ENCODE measurements around the gene ATP5F1D.

ATP5F1D gene

DNA sequence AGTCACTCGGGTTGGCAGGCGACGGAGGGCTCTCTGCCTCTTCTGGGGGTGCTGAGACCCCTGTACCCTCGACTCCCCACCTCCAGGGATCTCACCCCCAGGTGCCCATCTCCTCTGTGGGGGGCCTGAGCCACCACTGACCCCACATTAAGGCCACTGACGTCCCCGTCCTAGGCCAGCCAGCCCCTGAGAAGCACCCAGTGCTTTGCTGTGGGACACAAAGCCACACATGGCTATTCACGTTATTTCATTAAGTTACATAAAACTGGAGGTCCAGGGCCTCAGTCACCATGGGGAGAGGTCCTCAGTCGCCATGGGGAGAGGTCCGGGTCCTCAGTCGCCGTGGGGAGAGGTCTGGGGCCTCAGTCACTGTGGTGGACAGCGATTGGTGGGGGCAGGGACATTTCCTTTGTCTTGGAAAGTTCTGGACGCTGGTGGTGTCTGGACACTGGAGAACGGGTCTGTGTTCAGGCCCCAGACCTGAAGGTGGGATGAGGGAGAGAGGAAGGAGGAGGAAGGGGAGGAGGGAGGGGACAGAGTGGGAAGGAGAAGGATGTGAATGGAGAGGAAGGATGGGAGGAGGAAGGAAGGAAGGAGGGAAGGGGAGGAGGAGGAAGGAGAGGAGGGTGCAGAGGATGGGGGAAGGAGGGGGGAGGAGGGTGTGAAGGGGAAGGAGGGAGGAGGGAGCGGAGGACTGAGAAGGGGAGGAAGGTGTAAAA lies 40.2 kb downstream of the ATP5F1D start:
- Histone ChIP-seq H3K4me3 (ENCODE audit: low read depth, low read length) (no peak overlapping the region), H3K27ac (ENCODE audit: low read depth, low read length) (no peak overlapping the region), H3K4me1 (ENCODE audit: control insufficient read depth, insufficient read depth, low read length, unreplicated experiment) (peaks cover under 1% of the 10 kb centered on the region), H3K79me2 (ENCODE audit: control insufficient read depth, insufficient read depth, low read length, unreplicated experiment) (peaks cover 2% of the 10 kb centered on the region), H3K27me3 (ENCODE audit: insufficient read depth, low read length) (peaks cover 22% of the 10 kb centered on the region), H2AFZ (ENCODE audit: low read length, unreplicated experiment) (no peak overlapping the region), H3K36me3 (ENCODE audit: insufficient read depth, low read length) (no peaks in the 10 kb centered on the region)

DNA sequence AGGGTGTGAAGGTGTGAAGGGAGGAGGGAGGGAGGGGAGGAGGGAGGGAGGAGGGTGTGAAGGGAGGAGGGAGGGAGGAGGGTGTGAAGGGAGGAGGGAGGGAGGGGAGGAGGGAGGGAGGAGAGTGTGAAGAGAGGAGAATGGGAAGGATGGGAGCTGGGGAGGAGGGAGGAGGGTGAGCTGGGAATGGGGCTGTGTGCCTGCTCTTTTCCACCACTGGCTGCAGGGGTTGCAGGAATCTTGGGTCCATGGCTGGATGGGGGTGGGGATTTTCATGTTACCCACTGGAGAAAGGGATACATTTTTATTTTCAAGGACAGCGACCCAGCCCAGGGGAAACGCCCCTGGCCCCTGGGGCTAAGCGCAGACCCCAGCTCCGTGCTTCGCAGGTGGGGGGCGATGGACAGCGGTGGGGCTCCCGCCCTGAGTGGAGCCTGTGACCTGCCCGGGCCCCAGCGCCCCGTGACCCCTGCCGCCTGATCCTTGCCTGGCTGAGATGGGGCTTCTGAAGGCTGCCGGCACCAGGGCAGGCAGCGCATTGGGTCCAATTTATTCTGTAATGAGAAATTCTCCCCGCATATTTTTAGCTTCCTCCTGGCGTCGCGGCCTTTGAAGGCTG lies 41.1 kb downstream of the ATP5F1D start:
- peaks cover 32% of the 10 kb centered on the region for H3K27me3 ChIP-seq (ENCODE audit: insufficient read depth, low read length)
- H3K79me2 ChIP-seq (ENCODE audit: control insufficient read depth, insufficient read depth, low read length, unreplicated experiment): no peaks in the 10 kb centered on the region
- no peaks in the 10 kb centered on the region for H3K4me1 ChIP-seq (ENCODE audit: control insufficient read depth, insufficient read depth, low read length, unreplicated experiment)
- H2AFZ ChIP-seq (ENCODE audit: low read length, unreplicated experiment): no peak overlapping the region
- H3K36me3 ChIP-seq (ENCODE audit: insufficient read depth, low read length): no peaks in the 10 kb centered on the region
- no peak overlapping the region for H3K27ac ChIP-seq (ENCODE audit: low read depth, low read length)
- no peak overlapping the region for H3K4me3 ChIP-seq (ENCODE audit: low read depth, low read length)

DNA sequence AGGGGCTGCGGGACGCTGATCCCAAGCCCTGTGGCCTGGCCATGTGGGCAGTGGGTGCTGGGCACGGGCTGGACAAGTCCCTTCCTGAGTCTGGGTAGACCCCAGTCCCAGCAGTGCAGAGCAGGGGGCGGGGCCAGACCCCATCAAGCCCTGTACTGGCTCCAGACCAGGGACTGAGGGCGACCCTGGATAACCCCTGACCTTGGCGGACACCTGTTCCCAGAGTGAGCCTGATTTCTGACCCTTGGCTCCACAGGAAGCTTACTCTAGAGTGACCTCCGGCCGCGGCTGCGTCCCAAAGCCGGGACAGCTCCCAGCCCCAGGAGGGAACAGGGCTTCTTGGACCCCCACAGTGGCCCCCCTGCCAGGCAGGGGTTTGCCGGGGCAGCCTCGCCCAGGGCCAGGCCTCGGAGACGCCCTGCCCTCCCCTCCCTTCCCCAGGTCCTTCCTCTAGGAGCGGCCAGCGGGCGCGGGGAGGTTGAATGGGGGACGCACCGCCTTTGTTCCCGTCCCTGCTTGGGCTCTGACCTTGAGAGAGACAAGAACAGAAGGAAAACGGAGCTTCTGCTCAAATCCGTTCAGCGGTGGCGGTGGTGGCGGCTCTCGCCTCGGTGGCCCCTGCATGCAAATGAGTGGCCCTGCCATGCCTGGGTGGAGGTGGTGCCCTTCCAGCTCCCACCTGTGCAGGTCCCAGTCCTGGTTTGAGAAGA lies 41.8 kb downstream of the ATP5F1D start:
- H2AFZ ChIP-seq (ENCODE audit: low read length, unreplicated experiment): no peak overlapping the region
- H3K4me3 ChIP-seq (ENCODE audit: low read depth, low read length): no peak overlapping the region
- H3K79me2 ChIP-seq (ENCODE audit: control insufficient read depth, insufficient read depth, low read length, unreplicated experiment): no peaks in the 10 kb centered on the region
- H3K36me3 ChIP-seq (ENCODE audit: insufficient read depth, low read length): no peaks in the 10 kb centered on the region
- H3K27ac ChIP-seq (ENCODE audit: low read depth, low read length): no peak overlapping the region
- H3K27me3 ChIP-seq (ENCODE audit: insufficient read depth, low read length): peaks cover 38% of the 10 kb centered on the region
- H3K4me1 ChIP-seq (ENCODE audit: control insufficient read depth, insufficient read depth, low read length, unreplicated experiment): no peaks in the 10 kb centered on the region

DNA sequence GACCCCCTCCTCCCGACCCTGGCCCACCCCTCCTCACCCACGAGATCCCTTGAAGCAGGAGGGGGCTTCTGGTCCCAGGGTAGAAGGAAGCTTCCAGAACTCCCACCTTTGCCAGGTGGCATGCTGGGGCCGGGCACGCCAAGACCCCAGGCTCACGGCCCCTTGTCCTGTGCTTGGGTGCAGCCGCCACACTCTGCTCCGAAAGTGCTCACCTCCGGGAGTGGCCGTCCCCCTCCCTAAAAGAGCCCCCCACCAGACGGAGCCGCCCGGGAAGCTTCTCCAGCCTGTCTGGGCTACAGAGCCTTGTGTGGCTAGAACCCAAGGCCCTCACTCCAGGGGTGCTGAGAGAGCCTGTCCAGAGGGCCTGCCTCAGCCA lies 42.4 kb downstream of the ATP5F1D start:
- no peaks in the 10 kb centered on the region for H3K79me2 ChIP-seq (ENCODE audit: control insufficient read depth, insufficient read depth, low read length, unreplicated experiment)
- H3K36me3 ChIP-seq (ENCODE audit: insufficient read depth, low read length): no peaks in the 10 kb centered on the region
- H3K27ac ChIP-seq (ENCODE audit: low read depth, low read length): no peak overlapping the region
- no peak overlapping the region for H3K4me3 ChIP-seq (ENCODE audit: low read depth, low read length)
- H3K27me3 ChIP-seq (ENCODE audit: insufficient read depth, low read length): peaks cover 38% of the 10 kb centered on the region
- H3K4me1 ChIP-seq (ENCODE audit: control insufficient read depth, insufficient read depth, low read length, unreplicated experiment): no peaks in the 10 kb centered on the region
- no peak overlapping the region for H2AFZ ChIP-seq (ENCODE audit: low read length, unreplicated experiment)

DNA sequence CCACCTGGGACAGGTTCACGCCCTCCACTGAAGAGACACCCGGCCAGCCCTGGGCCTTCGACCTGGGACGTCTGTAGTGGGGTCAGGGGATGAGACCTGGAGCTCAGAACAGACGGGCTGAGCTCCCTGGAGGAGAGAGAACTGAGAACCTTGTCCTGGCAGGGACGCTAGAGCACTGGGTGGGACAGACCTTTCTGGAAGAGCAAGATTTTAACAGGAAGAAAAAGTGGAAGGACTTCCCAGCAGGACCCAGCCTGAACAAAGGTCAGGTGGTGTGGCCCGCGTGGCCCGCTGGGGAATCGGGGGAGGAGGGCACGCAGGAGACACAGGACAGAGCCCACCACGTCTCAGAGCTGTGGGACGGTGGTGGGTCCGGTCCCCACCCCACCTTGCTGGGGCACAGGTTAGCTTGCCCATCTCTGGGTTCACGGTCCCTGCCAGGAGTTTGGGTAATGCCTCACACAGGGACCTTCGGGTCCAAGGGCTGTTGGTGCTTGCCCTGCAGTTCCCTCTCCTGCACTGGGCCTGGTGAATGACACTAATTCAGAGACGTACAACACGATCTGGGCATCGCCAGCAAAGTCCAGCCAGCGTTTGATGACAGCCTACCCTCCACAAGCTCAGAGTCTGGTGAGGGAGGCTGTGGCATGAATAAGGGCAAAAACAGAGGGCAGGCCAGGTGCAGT lies 42.9 kb downstream of the ATP5F1D start:
- Histone ChIP-seq H3K36me3 (ENCODE audit: insufficient read depth, low read length) (no peaks in the 10 kb centered on the region), H2AFZ (ENCODE audit: low read length, unreplicated experiment) (no peak overlapping the region), H3K79me2 (ENCODE audit: control insufficient read depth, insufficient read depth, low read length, unreplicated experiment) (no peaks in the 10 kb centered on the region), H3K27me3 (ENCODE audit: insufficient read depth, low read length) (peaks cover 38% of the 10 kb centered on the region), H3K4me1 (ENCODE audit: control insufficient read depth, insufficient read depth, low read length, unreplicated experiment) (no peaks in the 10 kb centered on the region), H3K4me3 (ENCODE audit: low read depth, low read length) (no peak overlapping the region), H3K27ac (ENCODE audit: low read depth, low read length) (no peak overlapping the region)

DNA sequence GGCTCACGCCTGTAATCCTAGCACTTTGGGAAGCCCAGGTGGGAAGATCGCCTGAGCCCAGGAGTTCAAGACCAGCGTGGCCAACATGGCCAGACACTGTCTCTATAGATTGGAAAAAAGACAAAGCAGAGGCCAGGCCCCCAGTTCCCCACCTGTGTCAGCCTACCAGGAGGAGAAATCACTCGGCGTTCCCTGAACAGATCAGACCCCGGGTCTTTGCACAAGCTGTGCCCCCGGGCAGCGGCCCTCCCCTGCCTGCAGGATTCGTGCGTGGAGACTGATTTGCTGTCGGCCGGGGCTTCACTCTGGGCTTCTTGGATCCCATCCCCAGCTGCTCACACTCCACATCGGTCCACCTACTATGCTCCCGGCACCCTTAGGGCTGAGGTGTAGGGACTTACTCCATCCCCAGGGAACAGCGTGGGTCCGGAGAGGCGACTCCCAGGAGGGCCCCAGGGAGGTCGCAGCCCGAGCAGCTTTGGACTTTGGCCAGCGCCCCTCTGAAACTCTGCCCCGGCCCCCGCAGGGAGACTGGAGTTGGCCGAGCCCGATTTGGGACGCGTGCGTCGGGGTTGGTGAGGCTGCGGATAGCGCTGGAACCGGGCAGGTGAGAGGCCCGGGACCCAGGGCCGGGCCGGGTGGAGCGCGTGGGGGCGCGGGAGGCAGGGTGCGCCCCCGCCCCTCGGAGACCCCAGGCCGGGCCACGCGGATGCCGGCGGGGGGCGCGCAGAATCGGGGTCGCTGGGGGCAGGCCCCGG lies 43.6 kb downstream of the ATP5F1D start:
- Histone ChIP-seq H3K4me1 (ENCODE audit: control insufficient read depth, insufficient read depth, low read length, unreplicated experiment) (no peaks in the 10 kb centered on the region), H3K27me3 (ENCODE audit: insufficient read depth, low read length) (peaks cover 38% of the 10 kb centered on the region), H3K27ac (ENCODE audit: low read depth, low read length) (no peak overlapping the region), H3K4me3 (ENCODE audit: low read depth, low read length) (no peak overlapping the region), H3K36me3 (ENCODE audit: insufficient read depth, low read length) (no peaks in the 10 kb centered on the region), H3K79me2 (ENCODE audit: control insufficient read depth, insufficient read depth, low read length, unreplicated experiment) (no peaks in the 10 kb centered on the region), H2AFZ (ENCODE audit: low read length, unreplicated experiment) (no peak overlapping the region)

DNA sequence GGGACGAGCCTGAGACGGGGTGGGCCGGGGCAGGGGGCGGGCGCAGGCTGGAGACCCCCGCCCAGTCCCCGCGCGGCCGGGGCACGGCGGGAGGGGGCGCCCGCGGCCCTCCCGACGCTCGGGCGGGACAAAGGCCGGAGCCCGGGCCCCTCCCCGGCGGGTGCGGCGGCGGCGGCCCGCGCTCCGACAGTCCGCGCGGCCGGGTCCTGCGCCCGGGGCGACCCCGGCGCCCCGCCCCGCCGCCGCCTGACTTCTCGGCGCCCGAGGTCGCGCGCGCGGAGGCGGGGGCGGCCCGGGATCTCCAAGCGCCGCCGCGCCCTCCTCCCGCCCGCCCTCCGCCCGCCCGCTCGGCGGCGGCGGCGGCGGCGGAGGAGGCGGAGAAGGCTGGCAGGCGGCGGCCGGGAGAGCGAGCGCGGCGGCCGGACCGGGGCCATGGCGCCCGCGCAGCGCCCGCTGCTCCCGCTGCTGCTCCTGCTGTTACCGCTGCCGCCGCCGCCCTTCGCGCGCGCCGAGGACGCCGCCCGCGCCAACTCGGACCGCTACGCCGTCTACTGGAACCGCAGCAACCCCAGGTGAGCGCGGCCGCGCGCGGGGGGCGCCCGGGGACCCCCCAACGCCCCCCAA lies 44.3 kb downstream of the ATP5F1D start, which contains the start of gene EFNA2:
EFNA2 (plus strand) TSS at position 137 of the 624 bp plus-strand sequence; CDS start at position 433, 296 bp downstream.
- H3K36me3 ChIP-seq (ENCODE audit: insufficient read depth, low read length): no peaks in the 10 kb centered on the region
- H3K27ac ChIP-seq (ENCODE audit: low read depth, low read length): no peak within 1 kb of the TSS
- H3K27me3 ChIP-seq (ENCODE audit: insufficient read depth, low read length): peaks cover 38% of the 10 kb centered on the region
- no peak within 1 kb of the TSS for H2AFZ ChIP-seq (ENCODE audit: low read length, unreplicated experiment)
- H3K4me3 ChIP-seq (ENCODE audit: low read depth, low read length): no peak within 1 kb of the TSS
- H3K4me1 ChIP-seq (ENCODE audit: control insufficient read depth, insufficient read depth, low read length, unreplicated experiment): no peaks in the 10 kb centered on the region
- H3K79me2 ChIP-seq (ENCODE audit: control insufficient read depth, insufficient read depth, low read length, unreplicated experiment): no peaks in the 10 kb centered on the region

DNA sequence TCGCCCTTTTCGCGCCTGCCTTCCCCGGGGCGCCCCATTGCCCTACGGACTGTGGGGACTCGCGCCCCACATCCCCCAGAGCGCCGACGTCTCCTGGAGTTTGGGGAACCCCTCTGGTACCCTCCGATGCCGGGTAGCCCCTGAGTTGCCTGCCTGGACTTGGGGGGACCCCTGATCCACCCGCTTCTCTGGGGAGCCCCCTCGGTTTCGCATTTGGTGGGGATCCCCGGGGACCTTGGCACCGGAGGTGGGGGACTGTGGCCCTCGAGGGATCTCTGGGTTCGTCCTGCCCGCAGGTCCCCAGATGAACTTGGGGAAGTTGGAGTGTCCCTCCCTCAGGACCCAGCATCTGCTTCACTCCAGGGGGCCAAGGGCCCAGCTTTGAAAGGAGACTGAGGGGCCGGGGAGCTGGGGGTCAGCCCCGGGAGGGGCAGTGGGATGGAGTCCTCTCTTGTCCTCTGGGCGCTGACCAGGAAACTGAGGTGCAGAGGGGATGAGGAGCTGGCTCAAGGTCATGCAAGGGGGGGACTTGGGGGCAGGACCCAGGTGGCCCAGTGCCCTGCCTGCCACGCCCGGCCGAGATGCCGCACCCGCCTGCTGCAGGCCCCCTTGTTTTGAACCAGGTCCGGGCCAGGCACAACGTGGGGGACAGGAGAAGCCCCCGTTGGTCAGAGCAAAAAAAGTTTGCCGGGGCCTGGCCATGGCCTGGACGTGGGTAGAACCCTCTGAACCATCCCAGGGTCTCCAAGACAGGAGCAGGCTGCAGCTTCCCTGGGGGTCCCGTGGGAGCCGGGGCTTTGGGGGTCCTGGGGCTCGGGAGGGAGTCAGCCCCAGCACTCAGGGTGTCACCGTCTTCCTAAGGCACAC lies 45.2 kb downstream of the ATP5F1D start:
- no peaks in the 10 kb centered on the region for H3K36me3 ChIP-seq (ENCODE audit: insufficient read depth, low read length)
- H2AFZ ChIP-seq (ENCODE audit: low read length, unreplicated experiment): no peak overlapping the region
- no peak overlapping the region for H3K27ac ChIP-seq (ENCODE audit: low read depth, low read length)
- H3K27me3 ChIP-seq (ENCODE audit: insufficient read depth, low read length): peaks cover 38% of the 10 kb centered on the region
- no peak overlapping the region for H3K4me3 ChIP-seq (ENCODE audit: low read depth, low read length)
- no peaks in the 10 kb centered on the region for H3K79me2 ChIP-seq (ENCODE audit: control insufficient read depth, insufficient read depth, low read length, unreplicated experiment)
- H3K4me1 ChIP-seq (ENCODE audit: control insufficient read depth, insufficient read depth, low read length, unreplicated experiment): no peaks in the 10 kb centered on the region

DNA sequence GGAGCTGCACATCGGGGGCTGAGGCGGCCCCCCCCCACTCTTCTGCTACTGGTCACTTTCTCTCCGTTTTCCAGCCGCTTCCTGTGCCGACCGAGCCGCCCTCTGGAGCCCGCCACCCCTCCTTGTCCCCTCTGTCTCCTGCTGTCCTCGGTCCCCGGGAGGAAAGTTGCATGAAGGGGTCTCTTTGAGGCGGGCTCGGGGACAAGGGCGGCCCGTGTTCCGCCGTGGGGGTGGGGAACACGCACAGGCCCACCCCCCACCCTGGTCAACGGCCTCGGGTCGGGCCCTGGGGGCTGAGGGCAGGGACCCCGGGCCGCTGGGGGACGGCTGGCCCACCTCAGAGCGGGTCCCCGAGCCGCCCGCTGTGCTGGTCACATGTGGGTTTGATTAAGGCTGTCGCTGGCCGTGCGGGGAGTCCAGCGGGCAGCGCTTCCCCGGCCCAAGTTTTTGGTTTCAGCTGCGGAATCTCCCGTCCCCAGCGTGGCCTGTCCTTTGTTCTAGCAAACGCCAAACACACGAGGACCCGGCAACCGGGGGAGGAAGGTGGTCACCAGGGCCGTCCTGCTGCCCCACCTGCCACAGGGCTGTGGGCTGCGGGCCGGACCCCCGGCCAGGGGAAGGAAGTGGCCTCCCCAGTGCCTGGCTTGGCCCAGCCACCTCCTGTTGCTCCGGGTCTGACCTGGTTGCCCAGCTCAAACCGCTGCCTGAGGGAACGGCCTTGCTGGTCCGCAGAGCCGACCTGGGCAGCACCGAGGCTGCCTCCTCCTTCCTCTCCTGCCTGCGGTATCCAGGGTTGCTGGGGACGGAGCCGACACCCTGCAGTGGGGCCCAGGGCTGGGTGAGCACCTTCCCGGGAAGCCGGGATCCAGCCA lies 46.0 kb downstream of the ATP5F1D start:
- Histone ChIP-seq H3K4me1 (ENCODE audit: control insufficient read depth, insufficient read depth, low read length, unreplicated experiment) (no peaks in the 10 kb centered on the region), H3K36me3 (ENCODE audit: insufficient read depth, low read length) (no peaks in the 10 kb centered on the region), H3K27ac (ENCODE audit: low read depth, low read length) (no peak overlapping the region), H3K27me3 (ENCODE audit: insufficient read depth, low read length) (peaks cover 38% of the 10 kb centered on the region), H3K79me2 (ENCODE audit: control insufficient read depth, insufficient read depth, low read length, unreplicated experiment) (no peaks in the 10 kb centered on the region), H2AFZ (ENCODE audit: low read length, unreplicated experiment) (no peak overlapping the region), H3K4me3 (ENCODE audit: low read depth, low read length) (no peak overlapping the region)
